HG03064 (cell line): ENCODE results near the gene UFD1.

ENCODE experiments used
- ATAC-seq: cut with Tn5 transposase; IDR thresholded peaks from one replicate; pipeline ENCODE4 v1.9.1; 2021; ENCODE audit warnings: low read depth; ENCODE audit not compliant: unreplicated experiment

The UFD1 gene

DNA sequence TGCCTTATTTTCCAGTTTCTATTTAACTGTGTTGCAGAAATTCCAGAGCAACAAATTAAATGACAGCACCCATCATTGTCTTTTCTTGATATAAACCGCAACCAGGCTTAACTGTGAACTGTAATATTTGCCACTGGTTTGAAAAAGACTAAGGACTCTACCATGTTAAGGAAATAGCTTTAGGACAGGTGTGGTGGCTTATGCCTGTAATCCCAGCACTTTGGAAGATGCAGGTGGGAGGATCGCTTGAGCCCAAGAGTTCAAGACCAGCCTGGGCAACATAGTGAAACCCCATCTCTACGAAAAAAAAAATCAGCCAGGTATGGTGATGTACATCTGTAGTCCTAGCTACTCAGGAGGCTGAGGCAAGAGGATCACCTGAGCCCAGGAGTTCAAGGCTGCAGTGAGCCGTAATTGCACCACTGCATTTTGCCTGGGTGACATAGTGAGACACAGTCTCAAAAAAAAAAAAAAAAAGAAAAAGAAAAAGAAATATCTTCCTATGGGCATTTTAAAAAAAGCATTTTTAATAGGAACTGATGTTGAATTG, 76.3 kb downstream of the UFD1 start:
- no peak for ATAC-seq

DNA sequence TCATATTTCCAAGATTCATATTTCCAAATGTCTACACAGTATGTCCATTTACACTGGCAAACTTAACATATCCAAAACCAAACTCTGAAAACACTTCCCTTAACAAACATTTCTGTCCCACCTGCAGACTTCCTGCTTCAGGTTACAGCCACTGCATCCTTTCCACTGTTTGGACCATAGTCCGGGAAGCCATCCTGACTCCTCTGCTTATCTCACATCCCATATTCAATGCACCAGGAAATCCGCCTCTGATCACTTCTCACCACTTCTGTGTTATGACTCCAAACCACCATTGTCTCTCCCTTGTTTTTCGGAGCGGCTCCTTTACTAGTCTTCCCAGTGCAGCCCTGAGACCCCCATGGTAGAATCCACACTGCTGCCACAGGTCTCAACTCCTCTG, 77.5 kb downstream of the UFD1 start:
- ATAC-seq, result no peak

DNA sequence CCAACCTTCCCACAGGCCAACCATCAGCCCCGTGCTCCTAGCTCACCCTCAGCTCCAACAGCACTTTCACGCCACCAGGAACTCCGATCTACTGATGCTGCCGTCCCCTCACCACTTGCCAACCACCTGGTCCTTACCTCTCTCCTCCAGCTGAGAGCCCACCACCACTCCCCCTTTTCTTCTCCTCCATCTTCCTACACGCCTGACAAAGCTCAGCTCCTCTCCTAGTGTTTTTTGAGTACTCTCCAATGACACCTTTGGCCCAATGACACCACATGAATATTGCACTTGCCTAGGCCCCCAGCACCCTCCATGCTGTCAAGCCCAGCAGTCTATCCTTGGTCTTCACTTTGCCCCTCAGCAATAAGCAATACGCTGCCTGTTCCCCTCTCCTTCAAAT, 78.1 kb downstream of the UFD1 start:
- ATAC-seq, result no peak
